ENCODE measurements around the gene ZSCAN12.

- TF ChIP-seq NFIC (IDR thresholded peaks at IDR 0.05) = no peak
- no peak for TF ChIP-seq CREB1 (IDR thresholded peaks at IDR 0.05; ENCODE audit: low read depth)
Measured at GRCh38 chr6:28380381-28380780, 19.2 kb downstream of the ZSCAN12 start.

Measured in Ishikawa (cell line).